WERI-Rb-1 (cell line): ENCODE data around the gene RAB37.

ENCODE experiments used
- DNase-seq: peaks from one replicate; pipeline ENCODE4 v3.0.0-alpha.2; 2020
- H3K27ac ChIP-seq: fragments of 250-450 bp; sonication (Bioruptor Pico); 2 replicates; pipeline ENCODE4 v1.5.1; 2020; ENCODE audit warnings: mild to moderate bottlenecking, moderate library complexity
- H3K27me3 ChIP-seq: fragments of 250-450 bp; sonication (Bioruptor Pico); 2 replicates; pipeline ENCODE4 v1.5.1; 2021; ENCODE audit warnings: mild to moderate bottlenecking, low read depth, moderate library complexity; ENCODE audit not compliant: insufficient read depth, severe bottlenecking
- H3K36me3 ChIP-seq: fragments of 250-450 bp; sonication (Bioruptor Pico); 2 replicates; pipeline ENCODE4 v1.5.1; 2020; ENCODE audit warnings: mild to moderate bottlenecking, moderate library complexity
- H3K4me3 ChIP-seq: 2 replicates; pipeline ENCODE4 v1.5.1; 2011; ENCODE audit warnings: low read depth, mild to moderate bottlenecking, control low read depth, low read length
- H3K9me3 ChIP-seq: fragments of 250-450 bp; sonication (Bioruptor Pico); 2 replicates; pipeline ENCODE4 v1.5.1; 2021; ENCODE audit warnings: mild to moderate bottlenecking, moderate library complexity; ENCODE audit not compliant: severe bottlenecking
- CTCF ChIP-seq: IDR thresholded peaks from 2 replicates; pipeline ENCODE4 v1.5.1; 2011; ENCODE audit warnings: low read depth, mild to moderate bottlenecking, control low read depth, inconsistent platforms, low read length

Gene RAB37

GRCh38 chr17:74769266-74769855, 32.3 kb downstream of the RAB37 start:
- Histone ChIP-seq H3K27me3 (no peaks in the 10 kb centered on the region), H3K27ac (0 out of 2 replicates have a peak overlapping the region, but pooled peaks have one; percentile 21), H3K36me3 (peaks cover 98% of the 10 kb centered on the region), H3K9me3 (no peaks in the 10 kb centered on the region), H3K4me3 (no peak overlapping the region)
- no peak for DNase-seq
- TF ChIP-seq CTCF: no peak

GRCh38 chr17:74769856-74770497, 32.9 kb downstream of the RAB37 start:
- Histone ChIP-seq H3K36me3 (peaks cover 92% of the 10 kb centered on the region), H3K27me3 (no peaks in the 10 kb centered on the region), H3K27ac (peak overlapping the region; percentile 28), H3K4me3 (no peak overlapping the region), H3K9me3 (no peaks in the 10 kb centered on the region)
- DNase-seq: no peak
- TF ChIP-seq CTCF: no peak

DNA sequence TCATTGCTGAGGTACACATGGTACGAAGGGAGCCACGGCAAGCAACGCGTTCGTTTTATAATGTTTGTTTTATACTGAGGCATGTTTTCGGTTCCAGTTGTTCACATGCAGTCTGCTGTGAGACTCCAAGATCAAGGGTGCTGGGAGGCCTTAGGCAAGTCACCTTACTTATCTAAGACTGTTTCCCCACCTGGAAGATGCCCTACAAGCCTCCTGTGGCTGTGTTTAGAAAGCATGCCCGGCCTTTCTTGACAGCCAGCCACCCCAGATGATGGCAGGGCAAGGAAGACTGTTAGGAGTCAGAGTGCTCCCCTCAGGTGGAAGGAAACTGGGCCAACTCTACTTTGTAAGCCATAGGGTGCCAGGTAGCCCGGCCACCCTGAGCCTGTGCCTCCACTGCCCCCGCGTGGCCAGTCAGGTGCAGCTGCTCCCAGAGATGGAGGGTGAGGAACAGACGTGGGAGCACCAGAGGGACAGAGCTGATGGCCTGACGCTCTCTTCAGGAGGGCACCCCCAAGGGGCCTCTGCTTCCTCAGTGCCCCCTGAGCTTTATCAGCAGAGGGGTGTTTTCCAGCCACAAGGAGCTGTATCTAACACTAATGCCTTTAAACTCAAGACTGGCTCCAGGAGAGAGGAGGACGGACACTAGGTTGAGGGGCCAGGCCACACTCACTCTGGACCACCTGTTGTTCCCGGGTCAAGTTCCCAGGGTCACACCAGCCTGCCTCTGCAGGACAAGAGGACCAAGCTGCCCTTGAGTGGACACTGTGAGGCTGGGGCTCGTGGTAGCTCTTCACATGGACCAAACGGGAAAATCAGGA, 33.7 kb downstream of the RAB37 start:
- peak; percentile 89 for DNase-seq
- H3K27ac ChIP-seq: peak overlapping the region; percentile 28
- H3K27me3 ChIP-seq: no peaks in the 10 kb centered on the region
- peaks cover 85% of the 10 kb centered on the region for H3K36me3 ChIP-seq
- TF ChIP-seq CTCF: peak; percentile 98
- no peaks in the 10 kb centered on the region for H3K9me3 ChIP-seq
- H3K4me3 ChIP-seq: no peak overlapping the region

DNA sequence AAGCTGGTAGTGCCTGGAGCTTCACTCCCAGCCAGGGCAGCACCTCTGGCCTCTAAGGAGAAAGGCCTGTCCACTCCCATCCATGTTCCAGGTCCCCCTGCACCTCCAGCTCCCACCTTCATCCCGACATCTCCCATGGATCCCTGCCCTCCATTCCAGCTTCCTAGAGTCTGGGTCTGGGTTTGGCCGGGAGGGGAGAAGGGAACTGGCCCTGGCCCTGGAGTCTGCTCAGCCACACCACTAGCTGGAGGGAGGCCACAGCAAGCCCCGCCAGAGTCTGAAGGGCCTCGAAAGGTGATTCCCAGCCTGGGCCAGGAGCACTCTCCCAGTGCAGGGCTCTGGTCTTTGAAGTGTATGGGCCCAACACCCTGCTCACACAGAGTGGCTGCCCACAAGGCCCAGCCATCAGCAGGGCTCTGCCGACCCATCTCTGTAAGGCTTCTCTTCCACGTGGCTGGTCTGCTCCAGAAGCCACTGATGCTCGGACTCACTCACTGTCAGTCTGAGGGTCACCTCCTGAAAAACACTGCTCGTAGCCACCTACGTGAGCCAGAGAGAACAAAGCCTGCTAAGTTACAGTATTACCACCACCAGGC, 34.4 kb downstream of the RAB37 start:
- no peaks in the 10 kb centered on the region for H3K9me3 ChIP-seq
- H3K27me3 ChIP-seq: no peaks in the 10 kb centered on the region
- DNase-seq: no peak
- H3K4me3 ChIP-seq: no peak overlapping the region
- no peak for TF ChIP-seq CTCF
- H3K36me3 ChIP-seq: peaks cover 77% of the 10 kb centered on the region
- H3K27ac ChIP-seq: no peak overlapping the region

GRCh38 chr17:74772053-74772452, 35.0 kb downstream of the RAB37 start:
- Histone ChIP-seq H3K27me3 (no peaks in the 10 kb centered on the region), H3K36me3 (peaks cover 71% of the 10 kb centered on the region)

More at GRCh38 chr17:74772053-74772452, 35.0 kb downstream of the RAB37 start:
- no peak for TF ChIP-seq CTCF
- Histone ChIP-seq H3K9me3 (no peaks in the 10 kb centered on the region), H3K27ac (no peak overlapping the region), H3K4me3 (no peak overlapping the region)
- no peak for DNase-seq
